ENCODE measurements around the gene TROAP. TPM values are rescaled to one million over a fixed set of nuclear protein-coding genes. Genes with fewer than 3 reads are reported as not detected.

Gene TROAP
- polyA plus RNA-seq, 3 donors, result 0.05 TPM; not detected in 2

DNA sequence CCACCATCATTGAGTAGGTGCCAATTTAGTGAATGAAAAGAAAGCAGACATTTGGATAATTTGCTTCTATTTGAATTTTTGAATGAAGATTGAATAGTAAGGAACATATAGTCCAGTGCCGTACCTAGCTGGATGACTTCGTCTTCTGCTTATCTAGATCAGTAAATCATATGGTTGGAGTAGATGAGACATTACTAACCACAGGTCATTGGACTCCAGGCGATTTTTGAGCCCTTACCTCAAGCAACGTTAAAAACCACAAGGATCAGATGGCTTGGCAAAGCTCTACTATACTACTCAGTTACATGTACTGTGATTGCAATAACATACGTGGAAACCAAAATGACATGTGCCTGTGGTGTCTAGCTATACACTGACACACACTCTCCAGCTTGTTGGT is 42.5 kb downstream of the TROAP start:
- no peak for DNase-seq
- no peak overlapping the region for H3K4me3 Mint-ChIP-seq
- H3K9ac ChIP-seq (ENCODE audit: insufficient read depth, low read length, poor library complexity, severe bottlenecking), result no peak overlapping the region
- H2AFZ ChIP-seq (ENCODE audit: insufficient read depth, low read depth, low read length, poor library complexity, severe bottlenecking), result no peak overlapping the region
- peak overlapping the region; percentile 33 for H3K4me2 ChIP-seq (replicated peaks; ENCODE audit: extremely low read depth, low read length, poor library complexity, severe bottlenecking)
- H3K4me1 Mint-ChIP-seq, result peaks cover 36% of the 10 kb centered on the region
- WGBS (ENCODE audit: insufficient coverage), result no CpG with 5 or more reads among the region's 5 CpGs
- H3K9me3 Mint-ChIP-seq, result no peaks in the 10 kb centered on the region
- no peaks in the 10 kb centered on the region for H3K36me3 ChIP-seq (replicated peaks in 1 of 2; ENCODE audit: control insufficient read depth in 1 of 2, insufficient read depth in 2 of 2, low read length in 2 of 2)
- H3K27ac Mint-ChIP-seq, result peak overlapping the region in 2 of 7 donors; percentile 33 to 35
- no peaks in the 10 kb centered on the region for H3K27me3 ChIP-seq (ENCODE audit: control insufficient read depth in 2 of 2, insufficient read depth in 2 of 2, low read length in 2 of 2)
- H3K4me3 ChIP-seq (replicated peaks in 1 of 3; ENCODE audit: low read depth in 2 of 3, low read length in 3 of 3), result peak overlapping the region in 1 of 3 experiments; percentile 35
- peaks cover 33 to 39% of the 10 kb centered on the region in 2 donors for H3K4me1 ChIP-seq (ENCODE audit: control insufficient read depth in 1 of 2, insufficient read depth in 2 of 2, low read length in 2 of 2)
- intact Hi-C loops (cut with micrococcal nuclease), result no loop called here
- no peak for TF ChIP-seq CTCF (IDR thresholded peaks at IDR 0.05)
- no peaks in the 10 kb centered on the region for H3K36me3 Mint-ChIP-seq
- H4K20me1 ChIP-seq (ENCODE audit: insufficient read depth, low read length), result no peaks in the 10 kb centered on the region
- peaks cover 0 to 2% (median 2%) of the 10 kb centered on the region in 3 donors for H3K27me3 Mint-ChIP-seq (ENCODE audit: low read depth in 3 of 3)
- H3K27ac ChIP-seq (ENCODE audit: low read depth in 1 of 2, low read length in 2 of 2), result no peak overlapping the region
- no peaks in the 10 kb centered on the region for H3K9me3 ChIP-seq (replicated peaks in 1 of 2; ENCODE audit: control insufficient read depth in 1 of 2, insufficient read depth in 1 of 2, low read length in 2 of 2)
- H3K79me2 ChIP-seq (ENCODE audit: insufficient read depth, low read length), result no peaks in the 10 kb centered on the region

GRCh38 chr12:49366096-49366651 is 43.1 kb downstream of the TROAP start:
- Mint-ChIP-seq H3K4me3 (peak overlapping the region; percentile 96 to 97), H3K36me3 (no peaks in the 10 kb centered on the region), H3K27ac (peak overlapping the region; percentile 82 to 96 (median 91)), H3K9me3 (no peaks in the 10 kb centered on the region), H3K4me1 (peaks cover 36% of the 10 kb centered on the region), H3K27me3 (ENCODE audit: low read depth in 3 of 3) (peaks cover 0 to 2% (median under 1%) of the 10 kb centered on the region in 3 donors)
- H3K27ac ChIP-seq (ENCODE audit: low read depth in 1 of 2, low read length in 2 of 2), result peak overlapping the region; percentile 72 to 87
- H3K9me3 ChIP-seq (replicated peaks in 1 of 2; ENCODE audit: control insufficient read depth in 1 of 2, insufficient read depth in 1 of 2, low read length in 2 of 2), result no peaks in the 10 kb centered on the region
- no peak for DNase-seq
- no peaks in the 10 kb centered on the region for H3K27me3 ChIP-seq (ENCODE audit: control insufficient read depth in 2 of 2, insufficient read depth in 2 of 2, low read length in 2 of 2)
- H3K9ac ChIP-seq (ENCODE audit: insufficient read depth, low read length, poor library complexity, severe bottlenecking), result peak overlapping the region; percentile 92
- peak overlapping the region; percentile 80 to 94 (median 93) for H3K4me3 ChIP-seq (replicated peaks in 1 of 3; ENCODE audit: low read depth in 2 of 3, low read length in 3 of 3)
- H3K79me2 ChIP-seq (ENCODE audit: insufficient read depth, low read length), result no peaks in the 10 kb centered on the region
- no peak for TF ChIP-seq CTCF (IDR thresholded peaks at IDR 0.05)
- no peaks in the 10 kb centered on the region for H3K36me3 ChIP-seq (replicated peaks in 1 of 2; ENCODE audit: control insufficient read depth in 1 of 2, insufficient read depth in 2 of 2, low read length in 2 of 2)
- intact Hi-C loops (cut with micrococcal nuclease), result no loop called here
- peak overlapping the region; percentile 98 for H2AFZ ChIP-seq (ENCODE audit: insufficient read depth, low read depth, low read length, poor library complexity, severe bottlenecking)
- H3K4me1 ChIP-seq (ENCODE audit: control insufficient read depth in 1 of 2, insufficient read depth in 2 of 2, low read length in 2 of 2), result peaks cover 33 to 39% of the 10 kb centered on the region in 2 donors
- peak overlapping the region; percentile 91 for H3K4me2 ChIP-seq (replicated peaks; ENCODE audit: extremely low read depth, low read length, poor library complexity, severe bottlenecking)
- H4K20me1 ChIP-seq (ENCODE audit: insufficient read depth, low read length), result no peaks in the 10 kb centered on the region
- 2% methylated on average over 27 of the region's 38 CpGs for WGBS (ENCODE audit: insufficient coverage)

Measured in CD14-positive monocyte (primary cell).